Measurements from ENCODE around the gene ZNF512B. TPM values are rescaled to one million over a fixed set of nuclear protein-coding genes. Genes with fewer than 3 reads are reported as not detected.

ZNF512B gene
- polyA plus RNA-seq, 3 donors: 0.10 to 2.6 TPM; not detected in 1

- no peak overlapping the region for H3K9ac ChIP-seq (ENCODE audit: insufficient read depth, low read length, poor library complexity, severe bottlenecking)
- 95% methylated on average over 10 of the region's 10 CpGs for WGBS (ENCODE audit: insufficient coverage)
- intact Hi-C loops (cut with micrococcal nuclease): no loop called here
- Mint-ChIP-seq H3K27ac (no peak overlapping the region), H3K4me3 (no peak overlapping the region), H3K9me3 (peaks cover 7 to 18% (median 10%) of the 10 kb centered on the region in 7 donors), H3K27me3 (ENCODE audit: low read depth in 3 of 3) (peaks cover 0 to 4% (median 0%) of the 10 kb centered on the region in 3 donors), H3K4me1 (no peaks in the 10 kb centered on the region), H3K36me3 (peaks cover 73 to 96% of the 10 kb centered on the region in 2 donors)
- no peak overlapping the region for H3K27ac ChIP-seq (ENCODE audit: low read depth in 1 of 2, low read length in 2 of 2)
- no peak for DNase-seq
- H3K36me3 ChIP-seq (replicated peaks in 1 of 2; ENCODE audit: control insufficient read depth in 1 of 2, insufficient read depth in 2 of 2, low read length in 2 of 2): peaks cover 74 to 98% of the 10 kb centered on the region in 2 donors
- H2AFZ ChIP-seq (ENCODE audit: insufficient read depth, low read depth, low read length, poor library complexity, severe bottlenecking): no peak overlapping the region
- H3K4me2 ChIP-seq (replicated peaks; ENCODE audit: extremely low read depth, low read length, poor library complexity, severe bottlenecking): no peak overlapping the region
- no peaks in the 10 kb centered on the region for H3K4me1 ChIP-seq (ENCODE audit: control insufficient read depth in 1 of 2, insufficient read depth in 2 of 2, low read length in 2 of 2)
- peaks cover 0 to 7% of the 10 kb centered on the region in 2 donors for H3K9me3 ChIP-seq (replicated peaks in 1 of 2; ENCODE audit: control insufficient read depth in 1 of 2, insufficient read depth in 1 of 2, low read length in 2 of 2)
- no peak overlapping the region for H3K4me3 ChIP-seq (replicated peaks in 1 of 3; ENCODE audit: low read depth in 2 of 3, low read length in 3 of 3)
- no peaks in the 10 kb centered on the region for H3K79me2 ChIP-seq (ENCODE audit: insufficient read depth, low read length)
- TF ChIP-seq CTCF (IDR thresholded peaks at IDR 0.05): no peak
- peaks cover 42% of the 10 kb centered on the region for H4K20me1 ChIP-seq (ENCODE audit: insufficient read depth, low read length)
- no peaks in the 10 kb centered on the region for H3K27me3 ChIP-seq (ENCODE audit: control insufficient read depth in 2 of 2, insufficient read depth in 2 of 2, low read length in 2 of 2)
Observed at GRCh38 chr20:64006490-64006889, 36.8 kb upstream of the ZNF512B start.

- H3K9me3 ChIP-seq (replicated peaks in 1 of 2; ENCODE audit: control insufficient read depth in 1 of 2, insufficient read depth in 1 of 2, low read length in 2 of 2): peaks cover 0 to 7% of the 10 kb centered on the region in 2 donors
- TF ChIP-seq CTCF (IDR thresholded peaks at IDR 0.05): no peak
- no peaks in the 10 kb centered on the region for H3K79me2 ChIP-seq (ENCODE audit: insufficient read depth, low read length)
- Mint-ChIP-seq H3K9me3 (peaks cover 7 to 15% (median 10%) of the 10 kb centered on the region in 7 donors), H3K36me3 (peaks cover 70 to 96% of the 10 kb centered on the region in 2 donors), H3K4me3 (no peak overlapping the region), H3K4me1 (no peaks in the 10 kb centered on the region), H3K27ac (peak overlapping the region in 1 of 7 donors; percentile 68), H3K27me3 (ENCODE audit: low read depth in 3 of 3) (peaks cover 0 to 4% (median 0%) of the 10 kb centered on the region in 3 donors)
- H4K20me1 ChIP-seq (ENCODE audit: insufficient read depth, low read length): peaks cover 37% of the 10 kb centered on the region
- H3K9ac ChIP-seq (ENCODE audit: insufficient read depth, low read length, poor library complexity, severe bottlenecking): no peak overlapping the region
- no peak for DNase-seq
- H3K4me3 ChIP-seq (replicated peaks in 1 of 3; ENCODE audit: low read depth in 2 of 3, low read length in 3 of 3): no peak overlapping the region
- intact Hi-C loops (cut with micrococcal nuclease): no loop called here
- no peak overlapping the region for H3K4me2 ChIP-seq (replicated peaks; ENCODE audit: extremely low read depth, low read length, poor library complexity, severe bottlenecking)
- H3K4me1 ChIP-seq (ENCODE audit: control insufficient read depth in 1 of 2, insufficient read depth in 2 of 2, low read length in 2 of 2): no peaks in the 10 kb centered on the region
- no peak overlapping the region for H3K27ac ChIP-seq (ENCODE audit: low read depth in 1 of 2, low read length in 2 of 2)
- WGBS (ENCODE audit: insufficient coverage): 85% methylated on average over 3 of the region's 6 CpGs
- H3K27me3 ChIP-seq (ENCODE audit: control insufficient read depth in 2 of 2, insufficient read depth in 2 of 2, low read length in 2 of 2): no peaks in the 10 kb centered on the region
- no peak overlapping the region for H2AFZ ChIP-seq (ENCODE audit: insufficient read depth, low read depth, low read length, poor library complexity, severe bottlenecking)
- H3K36me3 ChIP-seq (replicated peaks in 1 of 2; ENCODE audit: control insufficient read depth in 1 of 2, insufficient read depth in 2 of 2, low read length in 2 of 2): peaks cover 73 to 98% of the 10 kb centered on the region in 2 donors
Observed at GRCh38 chr20:64005394-64005793, 35.7 kb upstream of the ZNF512B start.
